Measurements from ENCODE around the gene TRIM5. TPM values are rescaled to one million over a fixed set of nuclear protein-coding genes. Genes with fewer than 3 reads are reported as not detected.

TRIM5 gene, protein sequence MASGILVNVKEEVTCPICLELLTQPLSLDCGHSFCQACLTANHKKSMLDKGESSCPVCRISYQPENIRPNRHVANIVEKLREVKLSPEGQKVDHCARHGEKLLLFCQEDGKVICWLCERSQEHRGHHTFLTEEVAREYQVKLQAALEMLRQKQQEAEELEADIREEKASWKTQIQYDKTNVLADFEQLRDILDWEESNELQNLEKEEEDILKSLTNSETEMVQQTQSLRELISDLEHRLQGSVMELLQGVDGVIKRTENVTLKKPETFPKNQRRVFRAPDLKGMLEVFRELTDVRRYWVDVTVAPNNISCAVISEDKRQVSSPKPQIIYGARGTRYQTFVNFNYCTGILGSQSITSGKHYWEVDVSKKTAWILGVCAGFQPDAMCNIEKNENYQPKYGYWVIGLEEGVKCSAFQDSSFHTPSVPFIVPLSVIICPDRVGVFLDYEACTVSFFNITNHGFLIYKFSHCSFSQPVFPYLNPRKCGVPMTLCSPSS
- total RNA-seq: 12.0 and 16.2 TPM in 2 replicates

DNA sequence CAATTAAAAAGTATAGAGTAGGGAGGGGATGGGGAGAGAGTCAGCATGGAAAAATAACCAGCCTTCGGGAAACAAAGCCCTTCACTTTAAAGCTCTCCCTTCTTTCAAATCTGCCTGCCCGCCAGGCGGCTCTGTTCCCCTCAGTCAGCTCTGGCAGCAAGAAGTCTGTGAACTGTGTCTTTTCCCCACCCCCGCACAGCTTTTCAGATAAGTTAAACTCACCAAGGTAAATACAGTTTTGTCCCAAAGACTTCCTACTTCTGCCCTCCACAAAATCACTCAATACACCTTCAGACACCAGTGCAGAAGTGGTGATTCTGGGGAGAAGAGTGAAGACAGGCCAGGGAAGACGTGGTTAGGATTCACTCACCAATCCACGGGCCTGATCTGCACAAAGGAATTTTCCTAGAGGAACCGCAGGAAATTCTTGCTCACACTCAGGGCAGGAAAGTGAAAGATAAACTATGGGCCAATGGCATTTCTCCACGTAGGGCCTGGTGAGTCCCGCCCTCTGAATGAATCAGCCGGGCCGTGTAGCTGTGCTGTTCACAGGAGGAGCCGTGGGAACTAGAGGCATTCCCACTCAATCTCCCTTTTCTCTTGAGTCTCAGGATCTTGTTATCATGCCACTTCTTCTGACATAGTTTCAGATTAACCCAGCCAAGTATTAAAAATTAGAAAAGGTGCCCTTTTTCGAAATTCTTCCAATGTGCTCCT, at the start of gene TRIM5:
TRIM5 (minus strand) TSS at position 429 of the 717 bp plus-strand sequence. CDS start 4,897 bp downstream, outside the sequence.

DNA sequence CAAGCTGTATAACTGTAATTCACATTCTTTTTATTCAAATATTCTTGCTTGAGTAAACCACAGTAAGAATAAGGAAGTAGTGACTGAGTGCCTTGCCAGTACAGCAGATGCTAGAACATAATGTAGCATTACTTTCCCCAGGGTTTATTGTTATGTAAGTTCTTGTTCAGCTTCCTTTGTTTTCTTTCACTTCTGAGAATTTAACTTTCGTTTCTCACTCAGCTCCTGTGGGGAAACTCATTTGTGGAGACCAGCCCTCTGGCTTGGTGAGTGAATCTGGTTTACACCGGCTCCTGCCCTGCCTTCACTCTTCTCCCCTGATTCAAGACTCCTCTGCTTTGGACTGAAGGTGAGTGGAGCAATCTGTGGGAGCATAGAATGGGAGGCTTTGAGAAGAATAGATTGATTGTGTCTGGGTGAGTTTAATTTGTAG, 4.7 kb upstream of the TRIM5 start, which contains the start of gene TRIM22:
TRIM22 (plus strand) TSS at position 240 of the 433 bp plus-strand sequence. CDS start 6,443 bp downstream, outside the sequence.

DNA sequence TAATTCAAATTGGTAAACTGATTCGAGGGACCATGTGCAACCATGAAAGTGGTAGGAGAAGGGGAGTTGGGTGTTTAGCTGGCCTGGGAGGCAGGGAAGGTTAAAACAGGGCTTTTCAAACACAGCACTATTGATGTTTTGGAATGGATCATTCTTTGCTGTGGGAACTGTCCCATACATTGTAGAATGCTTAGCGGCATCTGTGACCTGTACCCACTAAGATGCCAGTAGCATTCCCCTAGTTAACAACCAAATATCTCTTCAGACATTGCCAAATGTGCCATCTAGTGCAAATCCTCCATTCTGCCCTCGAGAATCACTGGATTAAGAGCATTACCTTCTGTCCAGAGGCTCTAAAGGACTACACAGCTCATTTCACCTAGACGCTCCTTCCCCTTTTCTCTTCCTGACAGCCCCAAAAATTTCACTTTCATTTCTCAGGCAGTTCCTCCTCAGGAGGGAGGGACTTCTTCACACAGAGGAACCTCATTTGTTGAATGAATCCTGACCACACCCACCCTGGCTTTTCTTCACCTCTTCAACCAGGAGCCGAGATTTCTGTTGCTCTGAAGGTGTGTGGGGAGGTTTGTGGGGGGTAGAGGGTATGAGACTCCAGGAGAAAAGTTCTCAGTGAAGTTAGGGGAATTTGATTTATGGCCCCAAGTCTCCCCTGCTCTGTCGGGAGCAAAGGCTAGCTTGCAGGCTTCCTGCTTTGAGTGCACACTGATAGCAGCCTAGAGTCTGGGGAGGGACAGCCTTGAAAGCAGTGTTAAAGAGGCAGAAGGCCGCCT, 60.2 kb downstream of the TRIM5 start, which contains the start of gene TRIM34:
TRIM34 (plus strand) TSS at position 513 of the 791 bp plus-strand sequence. CDS start 7,331 bp downstream, outside the sequence.

Other genes starting within 250 kb of the TRIM5 start
- gene OR51I1, start 243.6 kb downstream of the TRIM5 start, total RNA-seq: not detected in 2 replicates
- not detected in 2 replicates for gene OR51I2, start 235.8 kb downstream of the TRIM5 start, total RNA-seq
- not detected in 2 replicates for gene OR52D1, start 196.4 kb downstream of the TRIM5 start, total RNA-seq
- not detected in 2 replicates for gene UBQLN3, start 175.1 kb downstream of the TRIM5 start, total RNA-seq
- 0.36 TPM in 1 of 2 replicates, not detected in the other for gene UBQLNL, start 168.4 kb downstream of the TRIM5 start, total RNA-seq
- not detected in 2 replicates for gene OR52H1, start 136.5 kb downstream of the TRIM5 start, total RNA-seq
- not detected in 2 replicates for gene OR52B6, start 104.2 kb downstream of the TRIM5 start, total RNA-seq
- gene TRIM6, start 88.4 kb downstream of the TRIM5 start, total RNA-seq: 0.32 and 0.72 TPM in 2 replicates
- gene TRIM34, start 60.1 kb downstream of the TRIM5 start, total RNA-seq: 6.0 and 7.8 TPM in 2 replicates
- gene TRIM22, start 4.7 kb upstream of the TRIM5 start, total RNA-seq: 21.7 and 56.9 TPM in 2 replicates
- gene OR56B1, start 51.4 kb upstream of the TRIM5 start, total RNA-seq: not detected in 2 replicates
- gene OR52N4, start 69.2 kb upstream of the TRIM5 start, total RNA-seq: not detected in 2 replicates
- not detected in 2 replicates for gene OR52N5, start 98.3 kb upstream of the TRIM5 start, total RNA-seq
- not detected in 2 replicates for gene OR52N1, start 106.2 kb upstream of the TRIM5 start, total RNA-seq
- not detected in 2 replicates for gene OR52N2, start 123.8 kb upstream of the TRIM5 start, total RNA-seq
- gene OR52E6, start 156.8 kb upstream of the TRIM5 start, total RNA-seq: not detected in 2 replicates
- not detected in 2 replicates for gene OR52E8, start 172.6 kb upstream of the TRIM5 start, total RNA-seq
- not detected in 2 replicates for gene OR52E4, start 195.6 kb upstream of the TRIM5 start, total RNA-seq
- not detected in 2 replicates for gene OR52E5, start 208.1 kb upstream of the TRIM5 start, total RNA-seq

Measured in cardiac atrium fibroblast (primary cell).